AG04450 (cell line): ENCODE data around the gene PABPN1. TPM values are rescaled to one million over a fixed set of nuclear protein-coding genes. Genes with fewer than 3 reads are reported as not detected.

Experiments used
- CTCF ChIA-PET: fragments of 300-600, 350-600 bp; formaldehyde crosslinking; extraction: SDS; loops from one replicate; lab custom pipeline; 2022; ENCODE audit warnings: antibody characterized with exemption, inconsistent platforms; lab: Charles Lee
- POLR2A ChIA-PET: fragments of 350-600 bp; formaldehyde crosslinking; extraction: SDS; loops from one replicate; lab custom pipeline; 2021; ENCODE audit warnings: antibody characterized with exemption, inconsistent platforms; lab: Yijun Ruan, JAX
- DNase-seq: peaks from one replicate; pipeline ENCODE4 v3.0.0-alpha.2; 2011; ENCODE audit warnings: low read depth, low spot score
- H3K27ac ChIP-seq: one replicate; pipeline ENCODE4 v1.5.1; 2012; ENCODE audit warnings: low read depth, low read length, control low read depth
- H3K27me3 ChIP-seq: one replicate; pipeline ENCODE4 v1.6.0; 2012; ENCODE audit warnings: low read length; ENCODE audit not compliant: control insufficient read depth, insufficient read depth
- H3K4me3 ChIP-seq: 2 replicates; pipeline ENCODE4 v1.5.1; 2011; ENCODE audit warnings: mild to moderate bottlenecking, low read depth, low read length, control low read depth
- H3K9me3 ChIP-seq: 2 replicates; pipeline ENCODE4 v1.5.1; 2012; ENCODE audit warnings: low read length; ENCODE audit not compliant: control insufficient read depth, insufficient read depth
- polyA plus RNA-seq: library from polyadenylated mRNA; depleted of rRNA; stranded (reverse); fragments of >200 nt; gene quantifications from 2 replicates; pipeline ENCODE4 v1.2.3, GENCODE V29; 2011
- TF ChIP-seq, protein P1 (sequence below): IDR thresholded peaks from 2 replicates; pipeline ENCODE4 v1.5.1; 2011; ENCODE audit warnings: low read depth, low read length, control low read depth, inconsistent platforms

Gene PABPN1
- polyA plus RNA-seq, 1 experiment, result 182 TPM

DNA sequence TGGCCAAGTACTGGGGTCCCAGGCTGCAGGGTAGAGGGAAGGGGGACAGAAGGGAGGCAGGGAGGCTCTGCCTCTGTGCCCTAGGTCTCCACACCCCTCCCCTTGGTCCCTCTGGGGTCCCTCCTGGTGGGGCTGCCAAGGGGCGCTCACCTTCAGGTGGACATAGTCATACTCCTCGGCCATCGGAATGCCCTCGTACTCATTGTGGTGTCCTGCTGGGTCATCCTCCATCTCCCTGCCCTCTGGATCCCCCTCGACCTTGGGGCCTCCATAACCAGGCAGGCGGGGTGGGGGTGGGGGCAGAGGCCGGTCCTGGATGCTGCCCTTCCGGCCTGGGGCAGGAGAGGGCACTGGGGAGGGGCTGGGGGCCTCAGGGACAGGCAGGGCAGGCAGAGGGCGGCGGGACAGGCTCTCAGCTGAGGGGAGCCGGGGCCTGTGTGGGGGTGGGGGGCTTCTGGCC, 37.9 kb downstream of the PABPN1 start:
- CTCF ChIA-PET, result interaction anchor here (1.9 kb wide), 1 partner anchor 20 kb away, joined by 7 read pairs; no protein-coding TSS in a partner anchor

DNA sequence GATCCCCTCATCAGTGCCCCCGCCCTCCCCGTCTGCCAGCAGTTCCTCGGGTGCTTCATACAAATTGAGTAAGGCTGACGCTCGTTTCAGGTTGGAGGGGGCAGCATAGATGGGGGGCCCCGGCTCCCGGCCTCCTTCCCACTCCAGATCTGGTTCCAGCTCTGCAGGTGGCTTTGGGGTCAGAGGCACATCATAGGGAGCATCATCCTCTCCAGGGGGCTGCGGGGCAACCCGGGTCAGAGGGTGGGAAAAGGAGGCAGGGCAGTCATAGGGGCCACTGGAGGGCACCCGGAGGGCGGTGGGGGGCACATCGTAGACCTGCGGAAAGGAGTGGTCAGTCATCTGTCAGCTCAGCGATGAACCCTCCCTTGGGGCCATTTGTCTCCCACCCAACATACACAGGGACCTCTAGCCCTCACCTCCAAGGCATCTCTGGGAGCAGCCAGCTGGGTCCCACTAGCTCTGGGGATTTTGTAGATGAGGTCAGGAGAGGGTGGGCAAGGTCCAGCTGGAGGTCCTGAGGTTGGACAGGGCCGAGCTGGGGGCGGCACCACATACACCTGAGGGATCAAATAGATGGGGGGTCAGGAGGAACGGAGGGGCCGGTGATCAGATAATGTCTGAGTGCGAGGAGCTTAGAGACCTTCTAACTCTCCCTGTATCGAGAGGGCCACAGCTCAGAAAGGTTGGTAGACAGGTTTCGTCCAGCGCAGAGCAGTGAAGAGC, 38.6 kb downstream of the PABPN1 start:
- Histone ChIP-seq H3K4me3 (no peak overlapping the region), H3K9me3 (no peaks in the 10 kb centered on the region; the same call in 1 of the 2 replicates), H3K27ac (no peak overlapping the region), H3K27me3 (no peaks in the 10 kb centered on the region)
- TF ChIP-seq, protein P1, sequence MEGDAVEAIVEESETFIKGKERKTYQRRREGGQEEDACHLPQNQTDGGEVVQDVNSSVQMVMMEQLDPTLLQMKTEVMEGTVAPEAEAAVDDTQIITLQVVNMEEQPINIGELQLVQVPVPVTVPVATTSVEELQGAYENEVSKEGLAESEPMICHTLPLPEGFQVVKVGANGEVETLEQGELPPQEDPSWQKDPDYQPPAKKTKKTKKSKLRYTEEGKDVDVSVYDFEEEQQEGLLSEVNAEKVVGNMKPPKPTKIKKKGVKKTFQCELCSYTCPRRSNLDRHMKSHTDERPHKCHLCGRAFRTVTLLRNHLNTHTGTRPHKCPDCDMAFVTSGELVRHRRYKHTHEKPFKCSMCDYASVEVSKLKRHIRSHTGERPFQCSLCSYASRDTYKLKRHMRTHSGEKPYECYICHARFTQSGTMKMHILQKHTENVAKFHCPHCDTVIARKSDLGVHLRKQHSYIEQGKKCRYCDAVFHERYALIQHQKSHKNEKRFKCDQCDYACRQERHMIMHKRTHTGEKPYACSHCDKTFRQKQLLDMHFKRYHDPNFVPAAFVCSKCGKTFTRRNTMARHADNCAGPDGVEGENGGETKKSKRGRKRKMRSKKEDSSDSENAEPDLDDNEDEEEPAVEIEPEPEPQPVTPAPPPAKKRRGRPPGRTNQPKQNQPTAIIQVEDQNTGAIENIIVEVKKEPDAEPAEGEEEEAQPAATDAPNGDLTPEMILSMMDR, result no peak
- POLR2A ChIA-PET, result no interaction called here
- no peak for DNase-seq
- CTCF ChIA-PET, result interaction anchor here (0.7 to 1.9 kb wide), 4 partner anchors 10 to 201 kb away, joined by 3 to 7 read pairs (median 3); no protein-coding TSS in a partner anchor

More for the DNA sequence above, 37.9 kb downstream of the PABPN1 start:
- Histone ChIP-seq H3K4me3 (no peak overlapping the region), H3K27ac (no peak overlapping the region), H3K9me3 (no peaks in the 10 kb centered on the region), H3K27me3 (no peaks in the 10 kb centered on the region)
- TF ChIP-seq, protein P1, result no peak
- DNase-seq, result no peak
- POLR2A ChIA-PET, result no interaction called here

DNA sequence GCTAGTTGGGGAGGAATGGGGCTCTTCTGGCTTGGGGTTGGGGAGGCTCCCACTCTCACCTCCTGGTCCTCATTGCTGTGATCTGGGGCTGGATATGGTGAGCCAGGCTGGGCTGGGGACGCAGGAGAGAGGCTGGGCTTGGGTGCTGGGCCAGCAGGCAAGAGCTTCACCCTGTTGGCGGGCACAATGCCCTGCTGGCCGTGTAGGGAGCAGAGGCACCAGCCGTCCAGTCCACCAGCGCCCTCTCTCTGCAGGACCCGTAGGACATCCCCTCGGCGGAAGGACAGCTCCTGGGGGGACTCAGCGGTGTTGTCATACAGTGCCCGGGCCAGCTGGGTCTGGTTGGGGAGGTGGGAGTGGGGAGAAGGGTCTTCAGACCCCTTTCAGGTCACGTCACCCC, 39.2 kb downstream of the PABPN1 start:
- CTCF ChIA-PET, result interaction anchor here (0.7 to 1.9 kb wide), 4 partner anchors 9 to 200 kb away, joined by 3 to 7 read pairs (median 3); no protein-coding TSS in a partner anchor
- no peaks in the 10 kb centered on the region; the same call in 1 of the 2 replicates for H3K9me3 ChIP-seq
- no peak overlapping the region for H3K27ac ChIP-seq
- no peak overlapping the region for H3K4me3 ChIP-seq
- DNase-seq, result no peak
- no peaks in the 10 kb centered on the region for H3K27me3 ChIP-seq
- TF ChIP-seq, protein P1, result no peak
- POLR2A ChIA-PET, result no interaction called here

DNA sequence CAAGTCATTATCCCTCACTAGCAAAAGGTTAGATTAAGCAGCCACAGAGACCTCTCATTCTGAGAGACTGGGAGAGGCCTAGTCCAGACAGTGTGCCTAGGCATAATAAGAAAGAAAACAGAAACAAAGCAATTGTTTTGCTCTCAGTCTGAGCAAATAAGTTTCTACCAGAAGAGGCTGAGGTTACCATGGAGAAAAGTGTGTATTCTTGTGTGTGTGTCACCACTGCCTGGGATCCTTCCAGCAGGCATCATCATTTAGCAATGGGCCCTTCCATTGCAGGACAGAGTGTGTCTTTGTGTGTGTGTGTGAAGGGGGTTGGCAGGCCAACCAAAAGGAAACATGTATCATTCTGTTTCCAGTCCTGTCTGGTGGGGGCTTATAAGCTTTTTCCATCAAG, 40.1 kb downstream of the PABPN1 start:
- H3K4me3 ChIP-seq, result no peak overlapping the region
- TF ChIP-seq, protein P1, result no peak
- no peaks in the 10 kb centered on the region for H3K27me3 ChIP-seq
- H3K27ac ChIP-seq, result no peak overlapping the region
- ChIA-PET CTCF (interaction anchor here (1.5 to 1.9 kb wide), 2 partner anchors 18 to 19 kb away, joined by 6 to 7 read pairs; no protein-coding TSS in a partner anchor), POLR2A (interaction anchor here (0.6 to 1.7 kb wide), 2 partner anchors 9 to 34 kb away, joined by 3 to 8 read pairs; partner anchors contain the start of gene SLC22A17)
- no peak for DNase-seq
- no peaks in the 10 kb centered on the region; the same call in 1 of the 2 replicates for H3K9me3 ChIP-seq

DNA sequence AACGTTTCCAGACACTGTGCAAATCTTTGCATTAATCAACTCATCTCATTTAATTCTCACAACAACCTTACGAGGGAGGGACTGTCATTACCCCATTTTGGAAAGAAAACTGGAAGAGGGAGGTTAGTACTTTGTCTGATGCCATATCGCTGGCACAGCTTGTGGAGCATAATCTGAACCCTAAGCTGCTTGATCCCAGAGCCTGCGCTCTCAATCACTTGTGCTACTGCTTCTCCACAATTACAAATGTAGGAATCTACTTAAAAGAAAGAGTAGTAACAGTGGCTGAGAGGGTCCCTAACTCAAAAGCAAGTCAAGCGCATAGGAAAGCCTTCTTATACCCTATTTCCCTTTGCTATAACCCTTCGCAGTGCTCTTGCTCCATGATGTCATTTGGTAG, 40.5 kb downstream of the PABPN1 start:
- ChIA-PET POLR2A (interaction anchor here (0.6 to 1.7 kb wide), 2 partner anchors 9 to 35 kb away, joined by 3 to 8 read pairs; partner anchors contain the start of gene SLC22A17), CTCF (interaction anchor here (1.5 kb wide), 1 partner anchor 18 kb away, joined by 6 read pairs; no protein-coding TSS in a partner anchor)
- DNase-seq, result no peak
- Histone ChIP-seq H3K27ac (no peak overlapping the region), H3K4me3 (no peak overlapping the region), H3K9me3 (no peaks in the 10 kb centered on the region; the same call in 1 of the 2 replicates), H3K27me3 (no peaks in the 10 kb centered on the region)
- TF ChIP-seq, protein P1, result no peak
